ENCODE data around the gene P2RX5.

DNA sequence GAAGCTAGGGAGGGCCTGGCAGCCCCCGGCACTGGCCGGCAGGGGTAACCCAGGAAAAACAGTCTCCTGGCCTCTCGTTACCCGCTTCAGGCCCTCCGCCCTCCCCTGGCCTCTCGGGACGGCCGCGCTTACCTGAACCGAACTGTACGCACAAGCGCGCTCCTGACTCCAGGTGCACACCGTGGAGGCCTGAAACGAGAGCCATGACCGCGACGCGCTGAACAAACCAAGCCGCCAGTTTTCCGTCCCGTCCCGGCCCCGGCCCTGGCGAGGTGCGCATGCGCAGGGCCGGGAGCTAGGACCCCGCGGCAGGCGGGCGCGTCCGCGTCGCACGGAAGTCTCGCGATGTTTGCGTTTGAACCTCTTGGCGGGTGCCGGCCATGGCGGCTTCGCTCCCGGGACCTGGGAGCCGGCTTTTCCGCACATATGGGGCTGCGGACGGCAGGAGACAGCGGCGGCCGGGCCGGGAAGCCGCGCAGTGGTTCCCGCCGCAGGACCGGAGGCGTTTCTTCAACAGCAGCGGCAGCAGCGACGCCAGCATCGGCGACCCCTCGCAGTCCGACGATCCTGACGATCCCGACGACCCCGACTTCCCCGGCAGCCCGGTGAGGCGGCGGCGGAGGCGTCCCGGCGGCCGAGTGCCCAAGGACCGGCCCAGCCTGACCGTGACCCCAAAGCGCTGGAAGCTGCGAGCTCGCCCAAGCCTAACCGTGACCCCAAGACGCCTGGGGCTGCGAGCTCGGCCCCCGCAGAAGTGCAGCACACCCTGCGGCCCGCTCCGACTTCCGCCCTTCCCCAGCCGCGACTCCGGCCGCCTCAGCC lies 27.8 kb upstream of the P2RX5 start, which contains the start of gene HASPIN:
- no peak for TF ChIP-seq CTCF (IDR thresholded peaks at IDR 0.05; ENCODE audit: insufficient read depth, low read length, poor library complexity, severe bottlenecking)
- no peak for TF ChIP-seq EZH2phosphoT487 (conservative IDR thresholded peaks at IDR 0.05; ENCODE audit: low read length)
